GM18526 (cell line): ENCODE results near the gene SART1.

Experiments
- POLR2A ChIP-seq: IDR thresholded peaks from 3 replicates; pipeline ENCODE4 v1.6.1; 2011; ENCODE audit not compliant: insufficient read length; ENCODE audit errors: extremely low read depth

Gene SART1

DNA sequence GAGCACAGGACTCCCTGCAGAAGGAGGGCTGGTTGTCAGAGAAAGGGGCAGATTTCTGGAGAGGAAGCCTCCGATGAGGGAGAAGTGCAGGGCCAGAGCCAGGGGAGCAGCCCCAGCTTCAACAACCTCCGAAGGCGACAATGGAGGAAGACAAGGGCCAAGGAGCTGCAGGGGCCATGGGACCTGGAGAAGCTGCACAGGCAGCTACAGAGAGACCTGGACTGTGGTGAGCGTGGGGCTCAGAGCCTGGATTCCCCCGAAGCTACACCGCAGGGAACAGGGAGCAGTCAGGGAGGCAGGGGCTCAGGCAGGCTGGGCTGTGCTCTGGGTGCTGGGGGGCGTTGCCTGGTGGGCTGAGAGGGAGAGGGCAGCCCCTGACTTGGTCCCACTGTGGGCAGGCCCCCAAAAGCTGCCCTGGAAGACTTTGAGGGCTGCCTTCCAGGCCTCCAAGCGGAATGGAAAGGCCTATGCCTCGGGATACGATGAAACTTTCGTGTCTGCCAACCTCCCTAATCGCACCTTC lies 13.9 kb upstream of the SART1 start:
- no peak for TF ChIP-seq POLR2A

- TF ChIP-seq POLR2A, result no peak
Measured at GRCh38 chr11:65952052-65952521, 9.4 kb upstream of the SART1 start.

DNA sequence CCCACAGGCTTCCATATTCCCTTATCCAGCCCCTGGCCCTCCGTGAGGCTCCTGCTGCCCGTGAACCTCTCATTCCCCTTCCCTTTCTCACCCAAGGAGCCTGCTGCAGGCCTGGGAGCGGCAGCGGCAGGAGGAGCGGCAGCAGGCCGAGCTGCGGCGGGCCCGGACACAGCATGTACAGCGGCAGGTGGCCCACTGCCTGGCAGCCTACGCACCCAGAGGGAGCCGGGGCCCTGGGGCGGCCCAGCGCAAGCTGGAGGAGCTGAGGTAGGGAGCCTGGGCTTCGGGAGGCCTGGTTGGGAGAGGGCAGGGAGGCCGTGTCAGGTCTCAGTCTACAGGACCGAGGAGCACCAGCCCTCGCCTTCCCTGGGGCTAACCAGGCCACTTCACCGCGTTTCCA lies 8.1 kb upstream of the SART1 start:
- no peak for TF ChIP-seq POLR2A

- TF ChIP-seq POLR2A, result no peak
Measured at GRCh38 chr11:65954771-65955170, 6.8 kb upstream of the SART1 start.

DNA sequence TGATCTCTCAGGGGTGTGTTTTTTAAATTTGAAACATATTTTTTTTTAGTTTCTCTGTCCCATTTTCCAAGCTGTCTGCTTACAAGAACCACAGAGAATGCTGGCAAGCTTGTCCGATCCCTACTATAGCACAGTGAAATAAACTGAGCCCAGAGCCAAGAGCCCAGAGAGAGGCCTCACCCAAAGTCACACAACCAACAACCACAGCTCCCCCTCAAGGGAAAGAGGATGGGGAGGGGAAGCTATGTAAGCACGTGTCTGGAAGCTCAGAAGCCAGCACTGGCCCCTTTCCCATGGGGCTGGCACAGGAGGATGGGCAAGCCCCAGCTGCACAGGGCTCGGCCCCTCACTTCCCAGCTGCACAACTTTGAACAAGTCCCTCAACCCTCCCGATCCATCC lies 3.2 kb upstream of the SART1 start:
- TF ChIP-seq POLR2A, result no peak

DNA sequence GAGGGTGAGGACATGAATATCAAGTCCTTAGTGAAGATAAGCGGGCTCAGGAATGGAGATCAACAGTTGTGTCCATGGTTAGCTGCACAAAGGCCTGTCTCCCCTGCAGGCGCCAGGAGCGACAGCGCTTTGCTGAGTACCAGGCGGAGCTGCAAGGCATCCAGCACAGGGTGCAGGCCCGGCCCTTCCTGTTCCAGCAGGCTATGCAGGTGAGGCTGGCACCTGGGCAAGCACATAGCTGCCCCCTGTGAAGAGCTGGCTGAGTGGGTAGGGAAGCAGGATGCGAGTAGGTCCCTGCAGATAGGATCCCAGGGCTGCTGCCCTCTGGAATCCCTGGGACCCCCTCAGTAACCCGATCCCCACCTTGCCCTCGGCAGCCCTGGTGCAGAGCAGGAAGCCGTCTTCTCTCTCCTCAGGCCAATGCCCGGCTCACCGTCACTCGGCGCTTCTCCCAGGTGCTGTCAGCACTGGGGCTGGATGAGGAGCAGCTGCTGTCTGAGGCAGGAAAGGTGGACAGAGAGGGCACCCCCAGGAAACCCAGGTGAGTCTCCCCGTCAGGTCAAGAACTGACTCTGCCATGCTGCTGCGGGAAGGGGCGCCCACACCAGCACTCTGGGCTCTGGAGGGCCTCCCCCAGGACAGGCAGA lies 2.6 kb upstream of the SART1 start:
- no peak for TF ChIP-seq POLR2A

DNA sequence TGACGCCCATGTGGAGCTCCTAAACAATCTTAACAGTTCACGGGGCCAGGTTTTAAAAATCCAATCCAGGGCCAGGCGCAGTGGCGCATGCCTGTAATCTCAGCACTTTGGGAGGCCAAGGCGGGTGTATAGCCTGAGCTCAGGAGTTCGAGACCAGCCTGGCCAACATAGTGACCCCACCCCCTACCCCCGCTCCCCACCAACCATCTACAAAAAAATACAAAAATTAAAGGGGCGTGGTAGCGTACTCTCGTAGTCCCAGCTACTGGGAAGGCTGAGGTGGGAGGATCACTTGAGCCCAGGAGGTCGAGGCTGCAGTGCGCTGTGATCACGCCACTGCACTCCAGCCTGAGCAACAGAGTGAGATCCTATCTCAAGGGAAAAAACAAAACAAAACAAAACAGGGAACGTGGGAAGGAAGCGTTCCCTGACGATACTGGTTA lies 689 bp upstream of the SART1 start:
- TF ChIP-seq POLR2A, result no peak

DNA sequence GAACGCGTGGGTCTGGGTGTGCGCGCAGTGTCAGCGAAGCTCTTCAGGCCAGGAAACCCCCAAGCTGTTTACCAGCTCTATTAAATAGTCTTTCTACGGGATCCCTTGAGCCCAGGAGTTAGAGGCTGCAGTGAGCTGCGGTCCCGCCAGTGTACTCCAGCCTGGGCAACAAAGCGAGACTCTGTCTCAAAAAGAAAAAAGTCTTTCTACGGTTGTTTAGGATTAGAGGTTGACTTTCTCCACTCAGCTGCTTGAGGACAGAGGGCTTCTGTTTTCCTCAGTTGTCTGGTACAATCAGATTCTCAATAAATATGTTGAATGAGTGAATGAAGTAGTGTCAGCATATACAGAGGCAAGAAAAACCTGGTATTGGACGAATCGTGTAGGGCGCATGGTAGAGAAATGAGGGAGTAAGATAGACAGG lies 619 bp downstream of the SART1 start:
- no peak for TF ChIP-seq POLR2A

GRCh38 chr11:65964906-65965305 lies 3.4 kb downstream of the SART1 start:
- TF ChIP-seq POLR2A, result no peak

- TF ChIP-seq POLR2A, result no peak
Measured at GRCh38 chr11:65965986-65966762, 4.6 kb downstream of the SART1 start.

DNA sequence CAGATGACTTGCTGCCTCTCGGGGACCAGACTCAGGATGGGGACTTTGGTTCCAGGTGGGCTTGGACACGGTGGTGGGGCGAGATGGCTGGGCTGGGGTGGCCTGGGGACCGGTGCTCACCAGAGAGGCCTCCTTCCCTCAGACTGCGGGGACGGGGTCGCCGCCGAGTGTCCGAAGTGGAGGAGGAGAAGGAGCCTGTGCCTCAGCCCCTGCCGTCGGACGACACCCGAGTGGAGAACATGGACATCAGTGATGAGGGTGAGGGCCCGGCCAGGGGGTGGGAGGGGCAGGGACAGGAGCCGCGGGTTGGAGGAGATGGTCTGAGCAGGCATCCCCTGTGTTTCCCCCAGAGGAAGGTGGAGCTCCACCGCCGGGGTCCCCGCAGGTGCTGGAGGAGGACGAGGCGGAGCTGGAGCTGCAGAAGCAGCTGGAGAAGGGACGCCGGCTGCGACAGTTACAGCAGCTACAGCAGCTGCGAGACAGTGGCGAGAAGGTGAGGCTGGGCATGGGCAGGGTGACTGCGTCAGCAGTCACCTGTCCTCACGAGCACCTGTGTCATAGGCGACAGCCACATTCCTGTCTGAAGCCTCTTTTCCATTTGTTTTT lies 5.9 kb downstream of the SART1 start:
- TF ChIP-seq POLR2A, result no peak

GRCh38 chr11:65968600-65969482 lies 7.3 kb downstream of the SART1 start:
- TF ChIP-seq POLR2A, result no peak

- no peak for TF ChIP-seq POLR2A
Measured at GRCh38 chr11:65972116-65972515, 10.6 kb downstream of the SART1 start.

GRCh38 chr11:65973439-65974110 lies 12.0 kb downstream of the SART1 start:
- TF ChIP-seq POLR2A, result no peak
